Stimulated activated CD8-positive, alpha-beta memory T cell treated with anti-CD3 and anti-CD28 coated beads, Interleukin-15, amount 100 ng/mL, for 4 hours (primary cell): Measurements from ENCODE around the gene LAMA5.

Experiments
- DNase-seq, 2 donors: peaks; one replicate each; pipeline ENCODE4 v3.0.0-alpha.2; 2020; ENCODE audit warnings: low read depth in 2 of 2

LAMA5 gene

GRCh38 chr20:62358171-62359042, 8.7 kb downstream of the LAMA5 start:
- no peak for DNase-seq

GRCh38 chr20:62357681-62358080, 9.4 kb downstream of the LAMA5 start:
- DNase-seq, result no peak

DNA sequence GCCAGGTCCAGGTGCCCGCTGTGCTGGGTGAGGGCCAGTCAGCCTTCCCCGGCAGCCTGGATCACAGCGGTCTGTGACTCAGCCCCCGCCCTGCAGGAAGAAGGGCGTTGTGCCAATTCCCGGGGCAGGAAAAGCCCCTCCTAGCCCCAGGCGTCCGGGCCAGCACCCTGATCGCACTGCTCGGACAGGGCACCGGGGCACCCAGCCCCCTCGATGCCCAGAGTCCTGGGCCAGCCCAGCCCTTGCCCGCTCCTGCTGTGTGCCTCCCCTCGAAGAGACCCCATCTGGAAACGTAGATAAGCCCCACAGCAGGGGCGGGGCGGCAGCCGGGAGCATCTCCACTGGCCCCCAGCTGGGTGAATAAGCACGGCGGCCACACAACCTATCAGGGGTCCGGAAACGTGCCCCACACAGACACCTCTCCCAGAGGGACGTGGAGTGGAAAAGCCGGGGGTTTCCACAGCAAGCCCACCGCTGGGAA, 9.9 kb downstream of the LAMA5 start:
- no peak for DNase-seq

DNA sequence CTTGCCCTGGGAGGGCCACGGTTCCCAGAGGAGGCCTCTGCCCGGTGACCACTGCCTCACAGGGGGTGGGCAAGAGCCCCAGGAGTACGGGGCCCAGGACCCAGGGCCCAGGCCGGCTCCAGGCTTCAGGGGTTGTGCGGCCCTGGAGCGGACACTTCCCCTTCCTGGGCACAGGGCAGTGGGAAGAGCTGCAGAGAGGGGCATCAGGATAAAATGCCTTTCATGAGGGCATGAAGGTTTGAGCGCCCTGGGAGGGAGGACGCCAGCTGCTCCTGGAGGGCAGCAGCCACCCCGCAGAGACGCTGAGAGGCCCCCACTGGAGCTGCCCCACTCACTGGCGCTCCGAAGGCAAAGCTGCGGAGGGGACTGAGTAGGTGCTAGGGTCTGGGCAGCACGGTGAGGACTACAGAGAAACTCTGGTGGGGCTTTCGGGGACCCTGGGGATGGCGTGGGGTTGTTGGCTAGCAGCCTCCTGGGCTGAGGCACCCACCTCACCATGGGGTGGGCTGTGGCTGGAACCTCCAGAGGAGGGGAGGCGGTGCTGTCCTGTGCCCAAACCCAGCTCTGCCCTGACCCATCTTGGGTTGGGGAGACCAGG, 10.4 kb downstream of the LAMA5 start:
- no peak for DNase-seq

DNA sequence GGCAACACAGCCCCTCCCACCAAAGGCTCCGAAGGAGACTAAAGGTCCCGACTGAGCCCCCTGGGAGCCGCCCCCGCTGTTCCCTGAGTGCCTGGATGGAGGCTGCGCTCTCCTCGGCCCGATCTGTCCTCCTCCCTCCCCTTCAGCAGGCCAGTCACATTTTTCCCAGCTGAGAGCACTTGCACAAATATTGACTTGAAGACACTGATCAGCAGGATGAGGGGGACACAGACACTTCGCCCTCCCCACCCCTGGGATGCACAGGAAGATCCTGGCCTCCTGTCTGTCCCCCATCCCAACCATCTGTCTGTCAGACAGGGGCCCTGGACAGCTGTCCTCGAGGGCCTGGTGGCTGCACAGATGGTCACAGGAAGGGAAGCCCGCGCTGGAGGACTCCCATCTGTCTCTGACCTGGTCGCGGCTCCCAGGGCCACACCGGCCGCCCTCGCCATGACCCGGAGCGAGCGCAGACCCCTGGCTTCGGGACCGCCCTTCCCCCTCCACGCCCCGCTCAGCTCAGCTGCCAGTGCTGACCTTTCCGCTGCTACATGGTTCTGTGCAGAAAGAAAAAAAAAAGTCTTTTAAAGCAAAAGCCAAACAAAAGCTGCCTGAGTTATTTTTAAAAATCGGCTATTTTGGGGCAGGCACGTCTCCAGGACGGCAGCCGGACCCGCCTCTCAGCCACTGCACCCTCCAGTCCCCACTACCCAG, 11.1 kb downstream of the LAMA5 start:
- DNase-seq, result no peak

- DNase-seq, result no peak
Observed at GRCh38 chr20:62355516-62355877, 11.6 kb downstream of the LAMA5 start.

- DNase-seq, result no peak
Observed at GRCh38 chr20:62354811-62355341, 12.2 kb downstream of the LAMA5 start.

- no peak for DNase-seq
Observed at GRCh38 chr20:62354031-62354808, 12.9 kb downstream of the LAMA5 start.

DNA sequence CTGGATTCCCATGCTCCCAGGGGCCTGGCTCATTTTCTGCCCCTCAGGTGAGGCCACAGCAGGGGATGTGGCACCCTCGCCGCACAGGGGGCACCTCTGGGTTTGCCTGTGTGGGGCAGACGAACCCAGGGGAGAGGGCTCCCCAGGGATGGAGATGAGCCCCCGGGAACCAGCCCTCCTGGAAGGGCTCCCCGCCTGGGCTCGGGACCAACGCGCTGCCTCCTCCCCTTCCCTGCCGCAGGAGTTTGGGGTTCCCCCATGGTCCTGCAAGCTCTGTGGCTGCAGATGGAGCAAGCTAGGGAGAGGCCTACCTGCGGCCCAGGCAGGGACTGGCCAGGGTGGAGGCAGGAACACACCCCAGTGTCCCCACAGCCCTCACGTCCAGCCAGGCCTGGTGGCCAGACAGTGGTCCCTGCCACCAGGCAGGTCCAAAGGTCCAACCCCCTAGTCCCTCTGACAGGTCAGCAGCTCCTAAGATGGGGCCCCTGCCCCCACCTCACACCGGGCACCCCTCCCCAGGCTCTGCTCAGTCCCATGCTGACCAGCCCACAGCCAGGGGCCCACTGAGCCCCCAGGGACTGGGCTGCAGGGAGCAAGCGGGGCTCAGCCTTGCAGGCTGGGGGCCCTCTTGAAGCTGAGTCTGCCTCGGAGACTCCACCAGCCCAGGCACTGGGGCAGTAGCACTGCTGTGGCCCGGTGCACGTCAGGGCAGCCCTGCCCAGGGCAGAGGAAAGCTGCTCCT, 13.7 kb downstream of the LAMA5 start:
- DNase-seq, result no peak

DNA sequence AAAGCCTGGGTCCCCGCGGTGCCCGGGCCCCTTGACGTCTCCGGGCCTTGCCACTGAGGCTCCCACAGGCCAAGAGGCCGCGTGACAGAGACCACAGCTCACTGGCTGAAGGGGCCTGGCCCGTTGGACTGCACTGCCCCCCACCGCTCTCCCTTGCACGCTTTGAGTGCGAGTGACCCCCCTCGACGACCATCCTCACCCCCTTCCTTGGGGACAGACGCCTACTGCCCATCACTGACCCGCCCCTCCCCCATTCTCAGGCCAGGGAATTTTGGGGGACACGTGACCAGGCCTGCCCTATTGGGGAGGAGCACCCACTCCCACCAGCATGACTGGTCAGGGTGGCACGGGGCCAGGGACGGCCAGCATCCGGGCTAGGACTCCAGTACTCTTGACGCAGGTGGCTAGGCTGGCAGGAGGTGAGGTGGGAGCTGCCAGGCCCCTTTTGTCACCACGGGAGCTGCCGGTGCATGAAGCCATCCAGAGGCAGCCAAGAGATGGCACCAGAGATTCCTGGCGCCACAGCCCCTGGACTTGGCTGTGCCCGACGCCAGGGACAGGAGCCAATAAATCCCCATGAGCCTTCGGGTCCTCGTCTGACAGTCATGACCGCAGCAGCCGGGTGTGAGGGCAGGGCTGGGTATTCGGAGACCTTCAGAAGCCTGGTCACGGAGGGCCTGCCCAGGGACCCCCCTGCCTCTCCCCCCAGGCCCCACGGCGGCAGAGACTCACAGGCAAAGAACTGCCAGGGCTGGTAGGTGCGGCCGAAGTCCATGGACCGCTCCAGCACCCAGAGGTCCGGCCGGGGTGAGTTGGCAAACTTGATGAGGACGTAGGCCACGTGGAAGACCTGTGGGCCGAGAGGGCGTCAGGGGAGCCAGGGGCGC, 14.5 kb downstream of the LAMA5 start:
- DNase-seq, result no peak

- no peak for DNase-seq
Observed at GRCh38 chr20:62351469-62352401, 15.4 kb downstream of the LAMA5 start.

- DNase-seq, result no peak
Observed at GRCh38 chr20:62350629-62351422, 16.3 kb downstream of the LAMA5 start.

- no peak for DNase-seq
Observed at GRCh38 chr20:62350098-62350628, 16.9 kb downstream of the LAMA5 start.

- DNase-seq, result no peak
Observed at GRCh38 chr20:62349556-62350097, 17.5 kb downstream of the LAMA5 start.

- DNase-seq, result no peak
Observed at GRCh38 chr20:62348604-62349003, 18.5 kb downstream of the LAMA5 start.

DNA sequence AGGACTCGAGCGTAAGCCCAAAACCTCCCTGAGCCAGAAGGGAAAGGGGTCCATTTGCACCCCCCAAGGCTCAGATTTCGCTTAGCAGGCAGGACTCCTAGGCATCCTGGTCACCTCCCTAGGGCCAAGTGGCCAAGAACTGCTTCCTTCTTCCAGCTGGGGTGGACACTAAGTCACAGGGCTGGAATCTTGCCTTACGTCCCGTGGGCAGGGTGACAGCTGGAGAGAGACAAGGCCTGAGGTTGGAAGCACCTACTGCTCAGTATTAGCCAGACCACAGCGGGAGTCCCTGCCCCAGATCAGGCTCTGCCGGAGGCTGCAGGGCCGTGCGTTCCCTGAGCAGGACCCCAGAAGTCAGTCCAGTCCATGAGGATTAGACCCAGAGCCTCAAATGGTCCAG, 19.7 kb downstream of the LAMA5 start:
- no peak for DNase-seq

DNA sequence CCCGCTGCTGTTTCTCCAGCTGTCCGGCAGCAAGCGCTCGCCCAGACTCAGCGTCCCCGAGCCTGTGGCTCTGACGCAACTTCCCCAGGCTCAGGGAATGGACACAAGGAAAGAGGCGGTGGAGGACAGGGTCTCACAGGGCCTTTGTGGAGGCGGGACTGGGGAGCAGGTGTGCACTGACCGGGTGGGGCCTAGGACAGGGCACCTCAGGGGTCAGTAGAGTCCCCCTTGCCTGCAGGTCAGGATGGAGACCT, 20.0 kb downstream of the LAMA5 start:
- no peak for DNase-seq
